Neutrophil (primary cell): ENCODE results near the gene TBCCD1.

Experiments used
- H3K27ac ChIP-seq: fragments of 200-600 bp; sonication (generic); 2 replicates; pipeline ENCODE4 v1.5.1; 2016; ENCODE audit warnings: mild to moderate bottlenecking, moderate library complexity
- H3K27me3 ChIP-seq: fragments of 200-600 bp; sonication (generic); 2 replicates; pipeline ENCODE4 v1.6.0; 2016; ENCODE audit warnings: mild to moderate bottlenecking
- H3K36me3 ChIP-seq: fragments of 200-600 bp; sonication (generic); 2 replicates; pipeline ENCODE4 v1.5.1; 2017
- H3K4me1 ChIP-seq, 2 experiments: fragments of 200-600 bp in 1 of 2; sonication (generic) in 1 of 2; 1 replicate in 1 of 2; 2 replicates in 1 of 2; pipeline versions ENCODE4 v1.5.1 to v1.6.1; 2013 to 2016; ENCODE audit warnings: low read depth in 1 of 2, low read length in 1 of 2, mild to moderate bottlenecking in 1 of 2, moderate library complexity in 1 of 2; ENCODE audit not compliant: control insufficient read depth in 1 of 2, insufficient read depth in 1 of 2
- H3K4me3 ChIP-seq, 2 experiments: fragments of 200-600 bp in 1 of 2; sonication (generic) in 1 of 2; 1 replicate in 1 of 2; 2 replicates in 1 of 2; pipeline ENCODE4 v1.5.1; 2013 to 2016; ENCODE audit warnings: low read depth in 1 of 2, low read length in 1 of 2, mild to moderate bottlenecking in 1 of 2, moderate library complexity in 1 of 2
- H3K9me3 ChIP-seq: fragments of 200-600 bp; sonication (generic); 2 replicates; pipeline ENCODE4 v1.5.1; 2016
- TF ChIP-seq, protein P1 (sequence below): fragments of 200-600 bp; sonication (generic); IDR thresholded peaks from 2 replicates; pipeline ENCODE4 v1.5.1; 2016; ENCODE audit warnings: antibody characterized with exemption

The TBCCD1 gene

DNA sequence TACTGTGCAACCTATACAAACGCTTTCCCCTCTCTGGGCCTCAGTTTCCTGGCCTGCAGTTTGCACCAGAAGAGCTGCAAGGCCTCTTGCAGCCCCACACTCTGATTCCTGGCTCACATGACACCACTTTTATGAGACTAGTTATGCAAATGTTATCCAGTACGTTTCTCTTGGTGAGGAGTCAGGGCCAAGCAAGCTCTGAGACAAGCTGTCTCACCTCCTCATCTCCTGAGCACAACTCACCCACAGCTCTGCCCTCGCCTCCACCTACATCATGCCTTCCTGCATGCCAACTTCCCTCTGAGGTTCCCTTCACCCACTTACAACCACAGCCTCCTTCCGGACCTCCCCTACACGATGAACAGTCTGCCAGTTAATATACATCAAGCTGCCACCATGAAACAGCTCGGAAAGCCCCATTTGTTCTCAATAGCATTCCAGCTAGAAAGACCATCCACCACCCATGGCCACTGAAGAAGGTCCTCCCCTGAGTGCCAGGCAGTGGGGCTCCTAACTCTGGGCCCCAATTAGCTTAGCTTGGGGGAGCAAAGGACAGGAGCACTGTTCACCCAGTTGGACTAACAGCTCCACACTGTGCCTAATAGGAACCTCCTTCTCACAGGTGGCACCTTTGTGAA, 48.0 kb downstream of the TBCCD1 start:
- TF ChIP-seq, protein P1, sequence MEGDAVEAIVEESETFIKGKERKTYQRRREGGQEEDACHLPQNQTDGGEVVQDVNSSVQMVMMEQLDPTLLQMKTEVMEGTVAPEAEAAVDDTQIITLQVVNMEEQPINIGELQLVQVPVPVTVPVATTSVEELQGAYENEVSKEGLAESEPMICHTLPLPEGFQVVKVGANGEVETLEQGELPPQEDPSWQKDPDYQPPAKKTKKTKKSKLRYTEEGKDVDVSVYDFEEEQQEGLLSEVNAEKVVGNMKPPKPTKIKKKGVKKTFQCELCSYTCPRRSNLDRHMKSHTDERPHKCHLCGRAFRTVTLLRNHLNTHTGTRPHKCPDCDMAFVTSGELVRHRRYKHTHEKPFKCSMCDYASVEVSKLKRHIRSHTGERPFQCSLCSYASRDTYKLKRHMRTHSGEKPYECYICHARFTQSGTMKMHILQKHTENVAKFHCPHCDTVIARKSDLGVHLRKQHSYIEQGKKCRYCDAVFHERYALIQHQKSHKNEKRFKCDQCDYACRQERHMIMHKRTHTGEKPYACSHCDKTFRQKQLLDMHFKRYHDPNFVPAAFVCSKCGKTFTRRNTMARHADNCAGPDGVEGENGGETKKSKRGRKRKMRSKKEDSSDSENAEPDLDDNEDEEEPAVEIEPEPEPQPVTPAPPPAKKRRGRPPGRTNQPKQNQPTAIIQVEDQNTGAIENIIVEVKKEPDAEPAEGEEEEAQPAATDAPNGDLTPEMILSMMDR = no peak
- no peaks in the 10 kb centered on the region for H3K27me3 ChIP-seq
- no peak overlapping the region for H3K4me3 ChIP-seq
- H3K36me3 ChIP-seq = no peaks in the 10 kb centered on the region
- H3K4me1 ChIP-seq = peaks cover 23 to 35% of the 10 kb centered on the region in 2 experiments
- H3K27ac ChIP-seq = no peak overlapping the region
- H3K9me3 ChIP-seq = peaks cover 5% of the 10 kb centered on the region

DNA sequence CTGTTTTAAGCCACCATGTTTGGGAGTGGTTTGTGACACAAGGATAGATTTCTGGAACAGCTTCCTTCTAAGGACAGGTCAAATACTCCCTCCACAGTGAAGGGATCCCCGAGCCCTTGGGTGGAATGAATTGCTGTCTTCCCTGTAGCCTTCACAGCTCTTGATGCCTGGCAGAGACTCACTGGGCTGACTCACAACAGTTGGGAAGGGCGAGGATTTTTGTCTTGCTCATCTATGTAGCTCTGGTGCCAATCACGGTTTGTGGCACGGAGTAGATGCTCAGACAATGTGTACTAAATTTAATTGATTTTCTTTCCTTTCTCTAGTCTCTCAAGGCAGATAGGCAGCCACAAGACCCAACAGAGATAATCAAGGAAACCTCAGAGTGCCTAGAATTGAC, 49.9 kb downstream of the TBCCD1 start:
- TF ChIP-seq, protein P1 = no peak
- no peak overlapping the region for H3K4me3 ChIP-seq
- H3K36me3 ChIP-seq = no peaks in the 10 kb centered on the region
- H3K4me1 ChIP-seq = peaks cover 23 to 38% of the 10 kb centered on the region in 2 experiments
- H3K27ac ChIP-seq = no peak overlapping the region
- peaks cover 5% of the 10 kb centered on the region for H3K9me3 ChIP-seq
- H3K27me3 ChIP-seq = no peaks in the 10 kb centered on the region

DNA sequence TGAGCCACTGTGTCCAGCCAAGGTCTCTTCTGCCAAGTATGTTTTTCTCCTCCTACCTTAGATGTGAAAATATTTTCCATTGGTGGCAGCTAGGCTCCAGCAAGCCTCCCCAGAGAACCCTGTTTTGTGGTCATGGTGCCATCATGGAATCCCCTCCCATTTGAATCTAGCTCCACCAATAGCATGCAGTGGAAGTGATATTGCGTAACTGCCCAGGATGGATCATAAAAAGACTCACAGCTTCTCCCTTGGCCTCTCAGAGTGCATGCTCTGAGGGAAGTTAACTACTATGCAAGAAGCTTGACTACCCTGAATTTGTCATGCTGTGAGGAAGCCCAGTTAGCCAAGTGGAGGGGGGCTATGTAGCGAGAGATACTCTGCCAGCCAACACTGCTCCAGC, 50.5 kb downstream of the TBCCD1 start:
- Histone ChIP-seq H3K36me3 (no peaks in the 10 kb centered on the region), H3K4me1 (peaks cover 23 to 38% of the 10 kb centered on the region in 2 experiments), H3K4me3 (no peak overlapping the region), H3K27ac (no peak overlapping the region), H3K27me3 (no peaks in the 10 kb centered on the region), H3K9me3 (peaks cover 5% of the 10 kb centered on the region)
- TF ChIP-seq, protein P1 = no peak

DNA sequence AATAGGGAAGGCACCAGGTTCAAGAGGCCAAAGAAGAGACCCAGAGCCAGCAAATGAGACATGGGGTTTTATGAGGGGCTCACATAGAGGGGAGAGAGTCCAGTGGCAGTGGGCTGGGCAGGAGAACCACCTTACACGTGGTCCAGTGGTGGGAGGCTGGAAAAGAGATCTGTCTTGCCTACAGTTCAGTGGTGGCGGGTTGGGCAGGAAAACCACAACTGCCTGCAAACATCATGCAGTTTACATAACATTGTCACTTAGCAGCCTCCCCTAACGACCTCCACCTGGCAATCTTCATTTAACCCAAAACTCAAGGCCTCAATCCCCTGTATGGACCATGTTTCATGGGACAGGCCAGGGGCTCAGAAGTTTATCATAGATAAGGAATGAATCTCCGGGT, 52.0 kb downstream of the TBCCD1 start:
- TF ChIP-seq, protein P1 = no peak
- Histone ChIP-seq H3K4me3 (no peak overlapping the region), H3K36me3 (no peaks in the 10 kb centered on the region), H3K27me3 (no peaks in the 10 kb centered on the region), H3K27ac (no peak overlapping the region), H3K4me1 (peaks cover 23 to 38% of the 10 kb centered on the region in 2 experiments), H3K9me3 (peaks cover 5% of the 10 kb centered on the region)

DNA sequence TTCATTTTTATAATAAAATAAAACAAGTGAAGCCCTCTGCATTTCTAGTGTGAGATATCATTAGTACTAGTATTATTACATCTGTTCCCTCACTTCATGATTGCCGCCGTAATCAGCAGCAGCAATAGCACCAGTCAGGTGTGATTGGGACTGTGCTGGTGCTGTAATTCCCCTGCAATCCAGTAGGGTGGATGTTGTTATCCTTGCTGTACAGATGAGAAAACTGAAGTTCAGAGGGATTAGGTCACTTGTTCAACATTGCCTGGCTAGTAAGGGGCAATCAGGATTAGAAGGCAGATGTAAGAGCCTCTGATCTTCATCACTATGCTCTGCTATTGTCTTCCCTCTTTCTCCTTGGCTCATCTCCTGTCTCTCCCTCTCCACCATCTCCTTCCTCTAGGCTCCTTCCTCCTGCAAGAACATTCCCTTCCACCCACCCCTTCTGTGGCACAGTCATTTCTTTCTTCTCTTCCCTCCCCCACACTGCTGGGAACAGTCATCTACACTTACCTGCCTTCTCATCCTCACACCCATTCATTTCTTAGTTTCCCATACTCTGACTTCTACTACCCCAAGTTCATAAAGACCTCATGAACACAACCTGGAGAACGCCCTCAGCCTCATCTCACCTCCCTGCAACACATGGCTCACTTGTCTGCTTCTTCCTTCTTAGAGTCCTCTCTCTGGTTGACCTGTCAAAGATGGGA, 52.7 kb downstream of the TBCCD1 start:
- Histone ChIP-seq H3K9me3 (peaks cover 5% of the 10 kb centered on the region), H3K36me3 (no peaks in the 10 kb centered on the region), H3K27ac (no peak overlapping the region), H3K4me3 (no peak overlapping the region), H3K4me1 (peaks cover 22 to 35% of the 10 kb centered on the region in 2 experiments), H3K27me3 (no peaks in the 10 kb centered on the region)
- TF ChIP-seq, protein P1 = no peak
